Measurements from ENCODE around the gene CAPZB.

DNA sequence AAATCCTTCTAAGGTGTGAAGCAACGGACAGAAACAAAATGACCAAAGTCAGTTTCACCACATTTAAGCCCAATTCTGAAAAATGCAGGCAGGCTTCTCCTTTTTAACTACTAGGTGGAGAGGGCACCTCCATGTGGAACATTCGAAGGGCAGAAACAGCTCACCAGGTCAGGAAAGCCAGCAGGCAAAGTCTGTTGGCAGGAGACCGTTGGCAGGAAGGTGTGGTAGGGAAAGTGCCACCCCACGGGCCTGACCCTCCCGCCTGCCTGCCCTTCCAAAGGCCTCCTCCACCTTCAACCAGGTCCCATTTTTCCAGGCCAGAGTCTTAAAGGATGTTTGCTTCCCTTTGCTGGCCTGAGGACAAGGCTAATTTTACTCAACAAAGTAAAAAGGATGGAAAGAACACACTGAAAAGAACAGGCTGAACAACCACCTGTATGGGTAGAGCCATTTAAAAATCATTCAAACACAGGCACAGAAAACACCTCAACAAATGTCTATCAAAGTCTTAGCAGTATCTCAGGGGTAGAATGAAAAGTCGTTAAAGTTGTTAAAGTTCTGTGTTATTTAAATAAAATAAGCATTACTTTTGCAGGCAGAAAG is 26.4 kb downstream of the CAPZB start:
- TF ChIP-seq, protein P1, sequence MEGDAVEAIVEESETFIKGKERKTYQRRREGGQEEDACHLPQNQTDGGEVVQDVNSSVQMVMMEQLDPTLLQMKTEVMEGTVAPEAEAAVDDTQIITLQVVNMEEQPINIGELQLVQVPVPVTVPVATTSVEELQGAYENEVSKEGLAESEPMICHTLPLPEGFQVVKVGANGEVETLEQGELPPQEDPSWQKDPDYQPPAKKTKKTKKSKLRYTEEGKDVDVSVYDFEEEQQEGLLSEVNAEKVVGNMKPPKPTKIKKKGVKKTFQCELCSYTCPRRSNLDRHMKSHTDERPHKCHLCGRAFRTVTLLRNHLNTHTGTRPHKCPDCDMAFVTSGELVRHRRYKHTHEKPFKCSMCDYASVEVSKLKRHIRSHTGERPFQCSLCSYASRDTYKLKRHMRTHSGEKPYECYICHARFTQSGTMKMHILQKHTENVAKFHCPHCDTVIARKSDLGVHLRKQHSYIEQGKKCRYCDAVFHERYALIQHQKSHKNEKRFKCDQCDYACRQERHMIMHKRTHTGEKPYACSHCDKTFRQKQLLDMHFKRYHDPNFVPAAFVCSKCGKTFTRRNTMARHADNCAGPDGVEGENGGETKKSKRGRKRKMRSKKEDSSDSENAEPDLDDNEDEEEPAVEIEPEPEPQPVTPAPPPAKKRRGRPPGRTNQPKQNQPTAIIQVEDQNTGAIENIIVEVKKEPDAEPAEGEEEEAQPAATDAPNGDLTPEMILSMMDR (IDR thresholded peaks at IDR 0.05; ENCODE audit: low read length): no peak
- TF ChIP-seq EZH2phosphoT487 (IDR thresholded peaks at IDR 0.05; ENCODE audit: low read length) (no peak), EZH2 (optimal IDR thresholded peaks at IDR 0.05; ENCODE audit: low read depth, low read length) (no peak)
